Ascending aorta (tissue), 2 donors: ENCODE measurements around the gene CREB5. TPM values are rescaled to one million over a fixed set of nuclear protein-coding genes. Genes with fewer than 3 reads are reported as not detected.

Experiments
- DNase-seq, 2 donors: peaks; one replicate each; pipeline ENCODE4 v3.0.0-alpha.2; 2019; ENCODE audit warnings: low spot score in 2 of 2
- H3K27ac ChIP-seq, 2 donors: fragments of 200-600 bp; sonication (generic); one replicate each; pipeline ENCODE4 v1.5.1; 2016 to 2017; ENCODE audit warnings: mild to moderate bottlenecking in 1 of 2
- H3K27me3 ChIP-seq: fragments of 200-600 bp; sonication (generic); one replicate; pipeline ENCODE4 v1.5.1; 2017
- H3K36me3 ChIP-seq, 2 donors: fragments of 200-600 bp; sonication (generic); one replicate each; pipeline ENCODE4 v1.5.1; 2016
- H3K4me1 ChIP-seq, 2 donors: fragments of 200-600 bp; sonication (generic); one replicate each; pipeline ENCODE4 v1.5.1; 2016 to 2017; ENCODE audit warnings: mild to moderate bottlenecking in 1 of 2
- H3K4me3 ChIP-seq, 2 donors: fragments of 200-600 bp; sonication (generic); one replicate each; pipeline ENCODE4 v1.5.1; 2016 to 2017; ENCODE audit warnings: mild to moderate bottlenecking in 1 of 2
- H3K9me3 ChIP-seq, 2 donors: fragments of 200-600 bp; sonication (generic); one replicate each; pipeline ENCODE4 v1.5.1; 2016
- CTCF ChIP-seq, 3 experiments: fragments of 200-600 bp in 2 of 3; fragments of 450-650 bp in 1 of 3; sonication (generic) in 2 of 3; IDR thresholded peaks; one replicate each; pipeline ENCODE4 v1.5.1; 2016 to 2019; ENCODE audit warnings: antibody characterized with exemption in 3 of 3, mild to moderate bottlenecking in 1 of 3, moderate library complexity in 1 of 3
- intact Hi-C: fragments of 100-400 bp; cut with DNase I; formaldehyde crosslinking; loops from one replicate; pipeline ENCODE4 v1.15.1; 2023
- total RNA-seq: library from RNA; depleted of rRNA; stranded (reverse); fragments of >200 nt; gene quantifications from one replicate; pipeline ENCODE4 v1.1.0, GENCODE V29; 2016

The CREB5 gene
- total RNA-seq, 1 donor from 2014 or later: 143 TPM

GRCh38 chr7:28725045-28725642 lies 312.8 kb downstream of the CREB5 start:
- peak overlapping the region; percentile 24 to 54 for H3K27ac ChIP-seq
- intact Hi-C loops: loop anchor here (5.0 kb wide), 1 partner anchor 127 kb away; no protein-coding TSS in a partner anchor
- TF ChIP-seq CTCF (IDR thresholded peaks at IDR 0.05): no peak

GRCh38 chr7:28725911-28726310 lies 313.6 kb downstream of the CREB5 start:
- no peak overlapping the region for H3K4me3 ChIP-seq
- peak overlapping the region; percentile 24 to 54 for H3K27ac ChIP-seq
- intact Hi-C loops: loop anchor here (5.0 kb wide), 1 partner anchor 126 kb away; no protein-coding TSS in a partner anchor

More at GRCh38 chr7:28725045-28725642, 312.8 kb downstream of the CREB5 start:
- Histone ChIP-seq H3K9me3 (no peaks in the 10 kb centered on the region), H3K36me3 (no peaks in the 10 kb centered on the region), H3K27me3 (no peaks in the 10 kb centered on the region), H3K4me1 (peaks cover 0 to 11% of the 10 kb centered on the region in 2 donors), H3K4me3 (no peak overlapping the region)
- no peak for DNase-seq

GRCh38 chr7:28726555-28726954 lies 314.2 kb downstream of the CREB5 start:
- TF ChIP-seq CTCF (IDR thresholded peaks at IDR 0.05): no peak
- H3K27ac ChIP-seq: no peak overlapping the region
- intact Hi-C loops: loop anchor here (5.0 kb wide), 1 partner anchor 126 kb away; no protein-coding TSS in a partner anchor

More at GRCh38 chr7:28725911-28726310, 313.6 kb downstream of the CREB5 start:
- Histone ChIP-seq H3K4me1 (peaks cover 0 to 11% of the 10 kb centered on the region in 2 donors), H3K36me3 (no peaks in the 10 kb centered on the region), H3K9me3 (no peaks in the 10 kb centered on the region), H3K27me3 (no peaks in the 10 kb centered on the region)
- DNase-seq: no peak
- no peak for TF ChIP-seq CTCF (IDR thresholded peaks at IDR 0.05)

GRCh38 chr7:28729281-28729680 lies 317.0 kb downstream of the CREB5 start:
- H3K9me3 ChIP-seq: no peaks in the 10 kb centered on the region
- no peaks in the 10 kb centered on the region for H3K27me3 ChIP-seq
- intact Hi-C loops: loop anchor here (5.0 kb wide), 1 partner anchor 123 kb away; no protein-coding TSS in a partner anchor
- no peak overlapping the region for H3K4me3 ChIP-seq
- no peaks in the 10 kb centered on the region for H3K36me3 ChIP-seq
- no peak for TF ChIP-seq CTCF (IDR thresholded peaks at IDR 0.05)
- H3K4me1 ChIP-seq: peaks cover 4 to 20% of the 10 kb centered on the region in 2 donors
- no peak for DNase-seq
- no peak overlapping the region for H3K27ac ChIP-seq

More at GRCh38 chr7:28726555-28726954, 314.2 kb downstream of the CREB5 start:
- Histone ChIP-seq H3K4me1 (peaks cover 3 to 14% of the 10 kb centered on the region in 2 donors), H3K9me3 (no peaks in the 10 kb centered on the region), H3K27me3 (no peaks in the 10 kb centered on the region), H3K36me3 (no peaks in the 10 kb centered on the region), H3K4me3 (no peak overlapping the region)
- no peak for DNase-seq

GRCh38 chr7:28729727-28730126 lies 317.4 kb downstream of the CREB5 start:
- peaks cover 4 to 20% of the 10 kb centered on the region in 2 donors for H3K4me1 ChIP-seq
- no peaks in the 10 kb centered on the region for H3K36me3 ChIP-seq
- intact Hi-C loops: loop anchor here (5.0 kb wide), 1 partner anchor 123 kb away; no protein-coding TSS in a partner anchor

More at GRCh38 chr7:28729727-28730126, 317.4 kb downstream of the CREB5 start:
- H3K9me3 ChIP-seq: no peaks in the 10 kb centered on the region
- no peaks in the 10 kb centered on the region for H3K27me3 ChIP-seq
- no peak for TF ChIP-seq CTCF (IDR thresholded peaks at IDR 0.05)
- no peak overlapping the region for H3K27ac ChIP-seq
- no peak for DNase-seq
- H3K4me3 ChIP-seq: no peak overlapping the region
